ENCODE measurements around the gene RYR1.

DNA sequence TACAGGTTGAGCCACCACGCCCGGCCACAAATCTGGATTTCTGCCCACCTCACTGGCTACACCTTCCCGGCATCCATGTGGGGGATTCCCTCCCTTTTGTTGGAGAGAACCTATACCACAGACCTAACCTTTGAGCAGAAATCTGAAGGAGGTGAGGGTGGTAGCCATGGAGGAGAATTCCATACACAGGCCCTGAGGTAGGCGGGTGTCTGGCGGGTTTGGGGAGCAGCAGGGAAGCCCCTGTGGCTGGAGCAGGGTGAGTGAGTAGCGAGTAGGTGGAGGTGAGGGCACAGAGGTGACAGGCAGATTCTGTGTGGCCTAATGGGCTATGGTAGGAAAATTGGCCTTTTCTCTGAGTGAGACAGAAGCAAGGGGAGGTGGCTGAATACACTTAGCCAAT, 196.1 kb downstream of the RYR1 start:
- TF ChIP-seq, protein P1, sequence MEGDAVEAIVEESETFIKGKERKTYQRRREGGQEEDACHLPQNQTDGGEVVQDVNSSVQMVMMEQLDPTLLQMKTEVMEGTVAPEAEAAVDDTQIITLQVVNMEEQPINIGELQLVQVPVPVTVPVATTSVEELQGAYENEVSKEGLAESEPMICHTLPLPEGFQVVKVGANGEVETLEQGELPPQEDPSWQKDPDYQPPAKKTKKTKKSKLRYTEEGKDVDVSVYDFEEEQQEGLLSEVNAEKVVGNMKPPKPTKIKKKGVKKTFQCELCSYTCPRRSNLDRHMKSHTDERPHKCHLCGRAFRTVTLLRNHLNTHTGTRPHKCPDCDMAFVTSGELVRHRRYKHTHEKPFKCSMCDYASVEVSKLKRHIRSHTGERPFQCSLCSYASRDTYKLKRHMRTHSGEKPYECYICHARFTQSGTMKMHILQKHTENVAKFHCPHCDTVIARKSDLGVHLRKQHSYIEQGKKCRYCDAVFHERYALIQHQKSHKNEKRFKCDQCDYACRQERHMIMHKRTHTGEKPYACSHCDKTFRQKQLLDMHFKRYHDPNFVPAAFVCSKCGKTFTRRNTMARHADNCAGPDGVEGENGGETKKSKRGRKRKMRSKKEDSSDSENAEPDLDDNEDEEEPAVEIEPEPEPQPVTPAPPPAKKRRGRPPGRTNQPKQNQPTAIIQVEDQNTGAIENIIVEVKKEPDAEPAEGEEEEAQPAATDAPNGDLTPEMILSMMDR (conservative IDR thresholded peaks at IDR 0.05; ENCODE audit: low read depth, low read length) = no peak
- TF ChIP-seq EZH2phosphoT487 (IDR thresholded peaks at IDR 0.05; ENCODE audit: borderline replicate concordance, low read length) (no peak), EZH2 (IDR thresholded peaks at IDR 0.05; ENCODE audit: low read length, unreplicated experiment) (no peak)

Data from PC-3 (cell line).